Gastrocnemius medialis (tissue), 4 donors: ENCODE data around the gene PDIA6. TPM values are rescaled to one million over a fixed set of nuclear protein-coding genes. Genes with fewer than 3 reads are reported as not detected.

Experiments
- ATAC-seq, 2 donors: fragments of 150-250 bp; one replicate each; pipeline ENCODE4 v1.9.1; 2016
- DNase-seq, 2 donors: peaks; one replicate each; pipeline ENCODE4 v3.0.0-alpha.2; 2019
- H3K27ac ChIP-seq, 4 donors: fragments of 200-600 bp; sonication (generic); 1 replicate in 1 of 4; 2 replicates in 3 of 4; pipeline ENCODE4 v1.5.1; 2016 to 2018; ENCODE audit warnings: mild to moderate bottlenecking in 2 of 4, moderate library complexity in 1 of 4
- H3K27me3 ChIP-seq, 3 donors: fragments of 200-600 bp; sonication (generic) in 2 of 3; 1 replicate in 1 of 3; 2 replicates in 2 of 3; pipeline versions ENCODE4 v1.5.1 to v1.6.0; 2016 to 2019; ENCODE audit warnings: mild to moderate bottlenecking in 1 of 3, moderate library complexity in 1 of 3
- H3K36me3 ChIP-seq, 2 donors: fragments of 200-600 bp; sonication (generic) in 1 of 2; one replicate each; pipeline ENCODE4 v1.5.1; 2017 to 2018
- H3K4me1 ChIP-seq, 2 donors: fragments of 200-600 bp; sonication (generic) in 1 of 2; one replicate each; pipeline ENCODE4 v1.5.1; 2016 to 2017; ENCODE audit warnings: mild to moderate bottlenecking in 2 of 2
- H3K4me3 ChIP-seq, 4 donors: fragments of 200-600 bp; sonication (generic) in 3 of 4; 1 replicate in 1 of 4; 2 replicates in 3 of 4; pipeline ENCODE4 v1.5.1; 2016 to 2019; ENCODE audit warnings: mild to moderate bottlenecking in 2 of 4
- H3K9me3 ChIP-seq, 3 donors: fragments of 200-600 bp; sonication (generic) in 2 of 3; 1 replicate in 1 of 3; 2 replicates in 2 of 3; pipeline ENCODE4 v1.5.1; 2016 to 2019
- POLR2A ChIP-seq, 2 donors: fragments of 450-650 bp; IDR thresholded peaks; one replicate each; pipeline ENCODE4 v1.6.1; 2017; ENCODE audit warnings: antibody characterized with exemption in 2 of 2, mild to moderate bottlenecking in 2 of 2, moderate library complexity in 2 of 2
- in situ Hi-C, 4 donors: fragments of 200-750 bp; cut with MboI; loops; one replicate each; pipeline versions ENCODE4 v1.15.0 to v1.8.0; 2017; ENCODE audit warnings: low sequenced_read_pairs in 4 of 4
- intact Hi-C: fragments of 100-400 bp; cut with DNase I; formaldehyde crosslinking; loops from one replicate; pipeline ENCODE4 v1.15.1; 2023; ENCODE audit warnings: low total_unique reads
- total RNA-seq, 4 donors: library from RNA; depleted of rRNA; stranded (reverse); fragments of >200 nt; gene quantifications; one replicate each; pipeline versions ENCODE4 v1.1.0 to v1.2.3, GENCODE V29; 2016
- TF ChIP-seq, protein P1 (sequence below), 5 experiments: fragments of 450-650 bp in 3 of 5; fragments of 200-600 bp in 2 of 5; sonication (generic) in 2 of 5; IDR thresholded peaks in 4 of 5; conservative IDR thresholded peaks in 1 of 5; 1 replicate in 4 of 5; 2 replicates in 1 of 5; pipeline ENCODE4 v1.5.1; 2016 to 2019; ENCODE audit warnings: antibody characterized with exemption in 5 of 5, mild to moderate bottlenecking in 3 of 5, moderate library complexity in 3 of 5

PDIA6 gene
- total RNA-seq, 4 donors from 2014 or later = 32.0 to 72.4 (median 54.2) TPM

DNA sequence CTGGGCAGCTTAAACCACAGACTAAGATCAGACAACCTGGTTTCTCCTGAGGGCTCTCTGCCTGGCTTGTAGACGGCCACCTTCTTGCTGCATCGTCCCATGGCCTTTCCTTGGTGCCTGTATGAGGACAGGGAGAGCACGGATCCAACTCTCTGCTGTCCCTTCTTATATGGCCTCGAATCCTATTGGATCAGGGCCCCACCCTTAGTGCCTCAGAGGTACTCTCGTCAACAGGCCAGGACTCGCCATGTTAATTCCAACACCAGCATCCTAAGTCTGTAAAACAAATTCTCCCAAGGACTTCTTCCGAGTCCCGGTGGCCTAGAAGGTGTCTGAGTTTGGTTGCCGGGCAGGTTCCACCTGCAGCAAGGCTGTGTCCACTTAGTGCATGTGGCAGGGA lies 51.0 kb downstream of the PDIA6 start:
- in situ Hi-C loops = no loop called here
- no peak for TF ChIP-seq POLR2A (IDR thresholded peaks at IDR 0.05)
- TF ChIP-seq, protein P1, sequence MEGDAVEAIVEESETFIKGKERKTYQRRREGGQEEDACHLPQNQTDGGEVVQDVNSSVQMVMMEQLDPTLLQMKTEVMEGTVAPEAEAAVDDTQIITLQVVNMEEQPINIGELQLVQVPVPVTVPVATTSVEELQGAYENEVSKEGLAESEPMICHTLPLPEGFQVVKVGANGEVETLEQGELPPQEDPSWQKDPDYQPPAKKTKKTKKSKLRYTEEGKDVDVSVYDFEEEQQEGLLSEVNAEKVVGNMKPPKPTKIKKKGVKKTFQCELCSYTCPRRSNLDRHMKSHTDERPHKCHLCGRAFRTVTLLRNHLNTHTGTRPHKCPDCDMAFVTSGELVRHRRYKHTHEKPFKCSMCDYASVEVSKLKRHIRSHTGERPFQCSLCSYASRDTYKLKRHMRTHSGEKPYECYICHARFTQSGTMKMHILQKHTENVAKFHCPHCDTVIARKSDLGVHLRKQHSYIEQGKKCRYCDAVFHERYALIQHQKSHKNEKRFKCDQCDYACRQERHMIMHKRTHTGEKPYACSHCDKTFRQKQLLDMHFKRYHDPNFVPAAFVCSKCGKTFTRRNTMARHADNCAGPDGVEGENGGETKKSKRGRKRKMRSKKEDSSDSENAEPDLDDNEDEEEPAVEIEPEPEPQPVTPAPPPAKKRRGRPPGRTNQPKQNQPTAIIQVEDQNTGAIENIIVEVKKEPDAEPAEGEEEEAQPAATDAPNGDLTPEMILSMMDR (IDR thresholded peaks at IDR 0.05 in 4 of 5, conservative IDR thresholded peaks at IDR 0.05 in 1 of 5) = no peak

DNA sequence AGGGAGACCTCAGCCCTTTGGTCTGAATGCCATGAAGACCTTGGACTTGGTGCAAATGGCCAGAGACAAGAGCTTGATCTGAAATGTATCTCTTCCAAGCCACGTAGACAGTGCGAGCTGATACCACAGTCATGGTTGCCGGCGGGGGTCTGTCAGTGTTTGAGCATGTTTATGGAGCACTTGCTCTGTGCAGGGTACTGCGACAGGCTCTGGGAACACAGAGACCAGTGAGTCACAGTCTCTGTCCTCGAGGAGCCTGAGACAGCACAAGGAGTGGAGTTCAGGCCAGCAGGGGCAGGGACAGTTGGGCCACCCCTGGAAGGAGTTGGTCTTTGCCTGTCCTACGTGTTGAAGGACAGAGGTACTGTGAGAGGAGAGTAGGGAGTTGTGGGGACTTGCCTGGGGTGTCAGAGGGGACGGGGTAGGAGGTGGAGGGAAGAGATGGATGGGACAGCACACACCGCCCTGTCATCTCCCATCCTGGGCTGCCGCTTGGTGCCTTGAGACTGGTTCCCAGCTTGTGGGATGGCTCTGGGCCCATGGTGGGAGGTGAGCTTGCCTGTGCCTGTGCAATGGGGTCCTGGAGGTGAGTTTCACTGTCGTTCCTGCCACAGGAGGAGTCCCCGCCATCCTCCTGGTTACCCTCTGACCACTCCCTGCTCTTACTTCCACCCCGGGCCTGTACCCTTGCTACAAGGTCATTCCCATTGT lies 51.6 kb downstream of the PDIA6 start:
- in situ Hi-C loops (no loop called here), intact Hi-C loops (no loop called here)
- Histone ChIP-seq H3K27ac (no peak overlapping the region), H3K9me3 (no peaks in the 10 kb centered on the region), H3K36me3 (no peaks in the 10 kb centered on the region), H3K27me3 (no peaks in the 10 kb centered on the region), H3K4me3 (no peak overlapping the region), H3K4me1 (no peaks in the 10 kb centered on the region)
- DNase-seq (no peak), ATAC-seq (no peak)
- no peak for TF ChIP-seq POLR2A (IDR thresholded peaks at IDR 0.05)
- TF ChIP-seq, protein P1 (IDR thresholded peaks at IDR 0.05 in 4 of 5, conservative IDR thresholded peaks at IDR 0.05 in 1 of 5) = no peak

More for the DNA sequence above, 51.0 kb downstream of the PDIA6 start:
- ATAC-seq = no peak
- Histone ChIP-seq H3K4me3 (no peak overlapping the region), H3K27ac (no peak overlapping the region), H3K9me3 (no peaks in the 10 kb centered on the region), H3K27me3 (no peaks in the 10 kb centered on the region), H3K36me3 (no peaks in the 10 kb centered on the region), H3K4me1 (no peaks in the 10 kb centered on the region)
- DNase-seq = no peak
- intact Hi-C loops = no loop called here

DNA sequence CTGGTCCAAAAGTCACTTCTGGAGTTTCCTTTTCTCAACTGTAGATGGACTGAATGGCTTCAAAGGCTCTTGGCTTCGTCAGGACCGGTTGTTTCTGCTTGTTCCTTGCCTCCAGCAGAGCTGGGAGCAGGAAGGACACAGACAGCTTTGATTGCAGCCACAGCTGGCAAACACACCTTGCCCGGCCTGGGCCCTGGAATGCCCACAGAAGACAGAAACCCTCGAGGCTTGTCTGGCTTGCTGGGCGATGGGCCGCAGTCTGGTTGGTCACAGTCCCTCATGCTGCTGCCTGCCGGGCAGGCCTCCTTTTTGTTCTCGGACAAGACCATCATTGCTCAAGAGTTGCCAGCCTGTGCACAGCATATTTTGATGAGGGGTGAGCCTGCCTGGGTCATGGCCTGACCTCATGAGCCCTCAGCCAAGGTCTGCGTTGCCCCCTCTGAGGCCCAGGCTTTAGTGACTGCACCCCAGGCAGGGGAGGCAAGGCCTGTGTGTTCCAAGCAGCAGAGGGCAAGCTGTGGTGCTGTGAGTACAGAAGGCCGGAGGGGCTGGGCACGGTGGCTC lies 53.4 kb downstream of the PDIA6 start:
- DNase-seq = no peak
- intact Hi-C loops = no loop called here
- TF ChIP-seq, protein P1 (IDR thresholded peaks at IDR 0.05 in 4 of 5, conservative IDR thresholded peaks at IDR 0.05 in 1 of 5) = no peak
- TF ChIP-seq POLR2A (IDR thresholded peaks at IDR 0.05) = no peak

DNA sequence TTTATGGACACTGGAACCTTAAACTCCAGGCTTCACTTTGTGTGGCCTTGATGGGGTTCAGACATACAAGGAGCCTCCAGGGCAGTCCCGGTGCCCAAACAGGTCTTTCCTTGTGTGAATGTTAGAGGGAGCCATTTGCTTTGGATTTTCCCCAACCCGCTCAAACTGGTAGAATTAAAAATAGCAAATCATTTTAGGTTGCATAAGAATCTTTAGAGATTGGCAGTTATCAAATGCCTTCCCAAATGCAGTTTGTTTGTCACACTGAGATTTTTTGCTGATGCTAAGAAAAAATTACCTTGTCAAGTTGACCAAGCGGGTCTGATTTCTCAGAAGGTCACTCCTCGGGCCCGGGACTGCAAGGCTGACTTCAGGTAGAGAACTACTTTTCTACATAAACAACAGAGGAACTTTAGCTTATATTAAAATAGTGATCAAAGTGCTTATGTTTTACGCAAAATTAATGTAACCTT lies 54.7 kb downstream of the PDIA6 start:
- TF ChIP-seq, protein P1 (IDR thresholded peaks at IDR 0.05 in 4 of 5, conservative IDR thresholded peaks at IDR 0.05 in 1 of 5) = no peak
- no peak for TF ChIP-seq POLR2A (IDR thresholded peaks at IDR 0.05)
- H3K27ac ChIP-seq = no peak overlapping the region
- H3K9me3 ChIP-seq = no peaks in the 10 kb centered on the region
- intact Hi-C loops (no loop called here), in situ Hi-C loops (no loop called here)
- no peaks in the 10 kb centered on the region for H3K36me3 ChIP-seq
- H3K27me3 ChIP-seq = no peaks in the 10 kb centered on the region
- DNase-seq (no peak), ATAC-seq (no peak)
- H3K4me3 ChIP-seq = no peak overlapping the region
- no peaks in the 10 kb centered on the region for H3K4me1 ChIP-seq

More for the DNA sequence above, 53.4 kb downstream of the PDIA6 start:
- Histone ChIP-seq H3K4me3 (no peak overlapping the region), H3K27me3 (no peaks in the 10 kb centered on the region), H3K9me3 (no peaks in the 10 kb centered on the region), H3K4me1 (no peaks in the 10 kb centered on the region), H3K27ac (no peak overlapping the region), H3K36me3 (no peaks in the 10 kb centered on the region)
- in situ Hi-C loops = no loop called here
- ATAC-seq = no peak
